Endothelial cell of umbilical vein (primary cell): ENCODE data around the gene MYF6. TPM values are rescaled to one million over a fixed set of nuclear protein-coding genes. Genes with fewer than 3 reads are reported as not detected.

Source experiments
- BruUV-seq: library from RNA; stranded (reverse); fragments of 400-500 nt; replicated peaks from 2 replicates; lab custom pipeline; 2021; lab: Mats Ljungman, UMichigan
- CTCF ChIA-PET: fragments of 300-600, 350-600 bp; sonication (Branson Sonifier 250); formaldehyde crosslinking; loops from one replicate; lab custom pipeline; 2021; ENCODE audit warnings: antibody characterized with exemption, inconsistent platforms; lab: Charles Lee
- POLR2A ChIA-PET: fragments of 300-600, 350-600 bp; sonication (Branson Sonifier 250); formaldehyde crosslinking; loops from one replicate; lab custom pipeline; 2021; ENCODE audit warnings: antibody characterized with exemption, inconsistent platforms; lab: Charles Lee
- DNase-seq: peaks from one replicate; pipeline ENCODE4 v3.0.0-alpha.2; 2011; ENCODE audit warnings: low read depth, low spot score
- FAIRE-seq: peaks from 2 replicates; lab custom pipeline; 2011; peaks lifted over from hg19 to GRCh38; lab: Jason Lieb, UNC
- H2AFZ ChIP-seq: 2 replicates; pipeline ENCODE4 v1.6.0; 2012; ENCODE audit warnings: low read depth, low read length, control low read depth, inconsistent platforms
- H3K27ac ChIP-seq: 2 replicates; pipeline ENCODE4 v1.5.1; 2011; ENCODE audit warnings: low read depth, mild to moderate bottlenecking, control low read depth, low read length, moderate library complexity; ENCODE audit not compliant: insufficient read depth
- H3K27me3 ChIP-seq, 2 experiments: 2 replicates each; pipeline versions ENCODE4 v1.6.0 to v1.6.1; 2011; ENCODE audit warnings: low read length in 2 of 2, mixed read lengths in 1 of 2; ENCODE audit not compliant: control insufficient read depth in 2 of 2, insufficient read depth in 2 of 2
- H3K36me3 ChIP-seq, 2 experiments: 2 replicates in 1 of 2; 3 replicates in 1 of 2; pipeline ENCODE4 v1.5.1; 2011; ENCODE audit warnings: low read length in 2 of 2, mild to moderate bottlenecking in 1 of 2, moderate library complexity in 1 of 2; ENCODE audit not compliant: control insufficient read depth in 2 of 2, insufficient read depth in 2 of 2; ENCODE audit errors: extremely low read depth in 1 of 2
- H3K4me1 ChIP-seq: 3 replicates; pipeline ENCODE4 v1.5.1; 2011; ENCODE audit warnings: mild to moderate bottlenecking, low read length; ENCODE audit not compliant: control insufficient read depth, insufficient read depth; ENCODE audit errors: extremely low read depth
- H3K4me2 ChIP-seq: 2 replicates; pipeline ENCODE4 v1.6.1; 2011; ENCODE audit warnings: low read length, control low read depth, mixed read lengths; ENCODE audit not compliant: insufficient read depth
- H3K4me3 ChIP-seq, 3 experiments: fragments of 200-600 bp in 1 of 3; sonication (generic), shearing (Covaris generic) in 1 of 3; replicated peaks in 1 of 3; 2 replicates each; pipeline ENCODE4 v1.5.1; 2011 to 2016; ENCODE audit warnings: control low read depth in 3 of 3, low read length in 3 of 3, mild to moderate bottlenecking in 2 of 3, inconsistent platforms in 1 of 3, low read depth in 1 of 3, moderate library complexity in 1 of 3; ENCODE audit not compliant: insufficient read depth in 1 of 3
- H3K79me2 ChIP-seq: 2 replicates; pipeline ENCODE4 v1.6.0; 2012; ENCODE audit warnings: low read length, inconsistent platforms; ENCODE audit not compliant: control insufficient read depth, insufficient read depth
- H3K9ac ChIP-seq: replicated peaks from 2 replicates; pipeline ENCODE3; 2011; ENCODE audit warnings: low read length, control low read depth; ENCODE audit not compliant: insufficient read depth; ENCODE audit errors: extremely low read depth
- H3K9me1 ChIP-seq: replicated peaks from 3 replicates; pipeline ENCODE4 v1.6.0; 2011; ENCODE audit warnings: mild to moderate bottlenecking, low read length; ENCODE audit not compliant: control insufficient read depth, insufficient read depth; ENCODE audit errors: extremely low read depth
- H3K9me3 ChIP-seq: replicated peaks from 2 replicates; pipeline ENCODE4 v1.5.1; 2012; ENCODE audit warnings: low read length, inconsistent platforms; ENCODE audit not compliant: control insufficient read depth, insufficient read depth
- H4K20me1 ChIP-seq: replicated peaks from 2 replicates; pipeline ENCODE3; 2011; ENCODE audit warnings: mild to moderate bottlenecking, low read length; ENCODE audit not compliant: control insufficient read depth, insufficient read depth; ENCODE audit errors: extremely low read depth
- CTCF ChIP-seq, 2 donors: IDR thresholded peaks; 1 replicate in 1 of 2; 2 replicates in 1 of 2; pipeline ENCODE4 v1.5.1; 2011; ENCODE audit warnings: low read length in 2 of 2, mild to moderate bottlenecking in 2 of 2, moderate library complexity in 2 of 2, control low read depth in 1 of 2, inconsistent platforms in 1 of 2, low read depth in 1 of 2; ENCODE audit not compliant: insufficient read depth in 1 of 2; ENCODE audit errors: extremely low read depth in 1 of 2
- EZH2 ChIP-seq: IDR thresholded peaks from 2 replicates; pipeline ENCODE4 v1.6.1; 2012; ENCODE audit warnings: borderline replicate concordance, low read depth, mild to moderate bottlenecking, moderate library complexity, low read length, inconsistent platforms; ENCODE audit not compliant: severe bottlenecking
- FOS ChIP-seq: IDR thresholded peaks from 2 replicates; pipeline ENCODE4 v1.6.1; 2011; ENCODE audit warnings: mild to moderate bottlenecking, low read length, moderate library complexity, borderline replicate concordance; ENCODE audit not compliant: insufficient read depth
- GATA2 ChIP-seq: IDR thresholded peaks from 2 replicates; pipeline ENCODE4 v1.7.0; 2011; ENCODE audit warnings: low read depth, mild to moderate bottlenecking, moderate library complexity, mixed read lengths, low read length; ENCODE audit not compliant: insufficient read length, insufficient read depth
- JUN ChIP-seq: IDR thresholded peaks from 2 replicates; pipeline ENCODE4 v1.6.1; 2011; ENCODE audit warnings: borderline replicate concordance, low read depth; ENCODE audit not compliant: insufficient read length, insufficient read depth
- MAX ChIP-seq: IDR thresholded peaks from 2 replicates; pipeline ENCODE4 v1.6.1; 2011; ENCODE audit not compliant: insufficient read depth, insufficient read length
- MYC ChIP-seq: IDR thresholded peaks from one replicate; pipeline ENCODE4 v1.6.1; 2011; ENCODE audit warnings: mild to moderate bottlenecking, low read depth, low read length
- POLR2A ChIP-seq: IDR thresholded peaks from 2 replicates; pipeline ENCODE4 v1.6.1; 2012; ENCODE audit warnings: low read depth, mild to moderate bottlenecking, control low read depth, low read length
- POLR2AphosphoS5 ChIP-seq: IDR thresholded peaks from 2 replicates; pipeline ENCODE4 v1.6.1; 2012; ENCODE audit warnings: low read depth, mild to moderate bottlenecking, control low read depth, low read length, moderate library complexity; ENCODE audit not compliant: insufficient read depth
- dilution Hi-C: fragments of 300-500 bp; cut with MboI; formaldehyde crosslinking; loops from one replicate; pipeline ENCODE4 v1.15.0; 2019; ENCODE audit warnings: low sequenced_read_pairs; ENCODE audit not compliant: extremely low pct_ligation_motif_present
- intact Hi-C: fragments of 100-400 bp; cut with micrococcal nuclease; formaldehyde crosslinking; loops from one replicate; pipeline ENCODE4 v1.10.0; 2022
- polyA plus RNA-seq, 4 experiments: library from polyadenylated mRNA; depleted of rRNA in 3 of 4; stranded (reverse) in 3 of 4; unstranded in 1 of 4; fragments of >200 nt; gene quantifications; 2 replicates each; pipeline versions ENCODE4 v1.2.1 to v1.2.3, GENCODE V29; 2011 to 2012; ENCODE audit warnings: missing spikeins in 1 of 4
- total RNA-seq: library from RNA; stranded (reverse); gene quantifications from 2 replicates; pipeline ENCODE4 v1.2.3, GENCODE V29; 2021

MYF6 gene
- total and polyA plus RNA-seq, 2 donors (not counting 3 experiments of a cell fraction or from before 2014, with no cell fraction given): not detected

GRCh38 chr12:80712866-80713265, 5.4 kb downstream of the MYF6 start:
- TF ChIP-seq MAX (no peak), JUN (no peak), FOS (no peak), GATA2 (no peak), EZH2 (no peak), MYC (no peak), CTCF (IDR thresholded peaks at IDR 0.05; ENCODE audit: extremely low read depth in 1 of 2, insufficient read depth in 1 of 2, low read depth in 1 of 2, low read length in 2 of 2) (no peak), POLR2A (no peak), POLR2AphosphoS5 (no peak)
- no peaks in the 10 kb centered on the region for H3K36me3 ChIP-seq
- no peaks in the 10 kb centered on the region for H3K9me3 ChIP-seq
- no peaks in the 10 kb centered on the region for H3K27me3 ChIP-seq
- intact Hi-C loops (no loop called here), dilution Hi-C loops (no loop called here)
- no peak overlapping the region for H3K4me2 ChIP-seq
- no peaks in the 10 kb centered on the region for H3K9me1 ChIP-seq
- no peak overlapping the region for H3K9ac ChIP-seq
- no peak overlapping the region for H3K27ac ChIP-seq
- H3K4me1 ChIP-seq: no peaks in the 10 kb centered on the region
- ChIA-PET CTCF (no interaction called here), POLR2A (no interaction called here)
- FAIRE-seq: no peak
- DNase-seq: no peak
- no TSS peak for BruUV-seq
- no peak overlapping the region for H3K4me3 ChIP-seq
- no peaks in the 10 kb centered on the region for H4K20me1 ChIP-seq
- no peak overlapping the region for H2AFZ ChIP-seq
- no peaks in the 10 kb centered on the region for H3K79me2 ChIP-seq
